Suprapubic skin (tissue), 4 donors: ENCODE measurements around the gene PRXL2C.

Experiments used
- EP300 ChIP-seq: sonication (generic); formaldehyde crosslinking; IDR thresholded peaks from one replicate; pipeline ENCODE4 v1.6.1; 2017; ENCODE audit warnings: antibody characterized with exemption
- POLR2A ChIP-seq, 2 donors: fragments of 450-650 bp; IDR thresholded peaks; one replicate each; pipeline ENCODE4 v1.6.1; 2017; ENCODE audit warnings: antibody characterized with exemption in 2 of 2, mild to moderate bottlenecking in 2 of 2, moderate library complexity in 2 of 2
- POLR2AphosphoS5 ChIP-seq, 3 donors: sonication (generic); formaldehyde crosslinking; IDR thresholded peaks; one replicate each; pipeline ENCODE4 v1.6.1; 2017; ENCODE audit warnings: antibody characterized with exemption in 3 of 3
- TF ChIP-seq, protein P1 (sequence below), 2 donors: fragments of 200-600 bp in 1 of 2; fragments of 450-650 bp in 1 of 2; sonication (generic) in 1 of 2; IDR thresholded peaks; one replicate each; pipeline ENCODE4 v1.5.1; 2016 to 2019; ENCODE audit warnings: antibody characterized with exemption in 2 of 2, mild to moderate bottlenecking in 1 of 2, moderate library complexity in 1 of 2

DNA sequence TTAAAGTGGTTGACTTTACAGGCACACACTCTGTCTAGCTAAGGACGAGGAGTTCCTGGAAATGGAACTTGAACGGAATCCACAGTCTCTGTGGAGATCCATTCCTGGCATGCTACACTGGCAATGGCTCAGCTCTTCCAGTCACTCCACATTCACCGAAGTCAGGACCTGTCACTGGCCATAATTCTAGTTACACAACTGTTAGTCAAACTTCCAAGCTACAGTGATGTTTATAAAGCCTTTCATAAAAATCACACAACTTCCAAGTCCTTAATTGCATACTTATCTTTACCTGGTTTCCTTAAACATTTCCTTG is 51.2 kb downstream of the PRXL2C start:
- TF ChIP-seq, protein P1, sequence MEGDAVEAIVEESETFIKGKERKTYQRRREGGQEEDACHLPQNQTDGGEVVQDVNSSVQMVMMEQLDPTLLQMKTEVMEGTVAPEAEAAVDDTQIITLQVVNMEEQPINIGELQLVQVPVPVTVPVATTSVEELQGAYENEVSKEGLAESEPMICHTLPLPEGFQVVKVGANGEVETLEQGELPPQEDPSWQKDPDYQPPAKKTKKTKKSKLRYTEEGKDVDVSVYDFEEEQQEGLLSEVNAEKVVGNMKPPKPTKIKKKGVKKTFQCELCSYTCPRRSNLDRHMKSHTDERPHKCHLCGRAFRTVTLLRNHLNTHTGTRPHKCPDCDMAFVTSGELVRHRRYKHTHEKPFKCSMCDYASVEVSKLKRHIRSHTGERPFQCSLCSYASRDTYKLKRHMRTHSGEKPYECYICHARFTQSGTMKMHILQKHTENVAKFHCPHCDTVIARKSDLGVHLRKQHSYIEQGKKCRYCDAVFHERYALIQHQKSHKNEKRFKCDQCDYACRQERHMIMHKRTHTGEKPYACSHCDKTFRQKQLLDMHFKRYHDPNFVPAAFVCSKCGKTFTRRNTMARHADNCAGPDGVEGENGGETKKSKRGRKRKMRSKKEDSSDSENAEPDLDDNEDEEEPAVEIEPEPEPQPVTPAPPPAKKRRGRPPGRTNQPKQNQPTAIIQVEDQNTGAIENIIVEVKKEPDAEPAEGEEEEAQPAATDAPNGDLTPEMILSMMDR (IDR thresholded peaks at IDR 0.05) = no peak
- TF ChIP-seq EP300 (no peak), POLR2AphosphoS5 (IDR thresholded peaks at IDR 0.05) (peak in 2 of 3 donors; percentile 69 to 75), POLR2A (IDR thresholded peaks at IDR 0.05) (no peak)
